WTC11 (cell line): ENCODE data around the gene FAR2. TPM values are rescaled to one million over a fixed set of nuclear protein-coding genes. Genes with fewer than 3 reads are reported as not detected.

Source experiments
- ATAC-seq: fragments of 200-7000 bp; cut with Tn5 transposase; 2 replicates; pipeline ENCODE4 v1.10.0; 2021; ENCODE audit warnings: mild to moderate bottlenecking, moderate library complexity
- CTCF ChIA-PET: fragments of 300-600 bp; sonication (Branson Sonifier 250); formaldehyde crosslinking; loops from one replicate; lab custom pipeline; 2021; ENCODE audit warnings: antibody characterized with exemption; lab: Charles Lee
- POLR2A ChIA-PET: fragments of 350-600 bp; sonication (Branson Sonifier 250); formaldehyde crosslinking; loops from one replicate; lab custom pipeline; 2021; ENCODE audit warnings: antibody characterized with exemption; lab: Charles Lee
- DNase-seq: peaks from one replicate; pipeline ENCODE4 v3.0.0; 2021; ENCODE audit warnings: low spot score
- H3K27ac Mint-ChIP-seq: 2 replicates; pipeline ENCODE4 v1.8.0; 2021; ENCODE audit warnings: mixed read lengths
- H3K27me3 Mint-ChIP-seq: 2 replicates; pipeline ENCODE4 v1.8.0; 2021; ENCODE audit warnings: low read depth, mild to moderate bottlenecking, moderate library complexity, mixed read lengths
- H3K36me3 Mint-ChIP-seq: 2 replicates; pipeline ENCODE4 v1.8.0; 2021; ENCODE audit warnings: mixed read lengths
- H3K4me1 Mint-ChIP-seq: 2 replicates; pipeline ENCODE4 v1.8.0; 2022; ENCODE audit warnings: mixed read lengths
- H3K4me3 Mint-ChIP-seq: 2 replicates; pipeline ENCODE4 v1.8.0; 2021; ENCODE audit warnings: mild to moderate bottlenecking, moderate library complexity, mixed read lengths
- H3K9me3 Mint-ChIP-seq: 2 replicates; pipeline ENCODE4 v1.8.0; 2021; ENCODE audit warnings: mixed read lengths
- ARID4B ChIP-seq: sonication (generic); formaldehyde crosslinking; IDR thresholded peaks from 2 replicates; pipeline ENCODE4 v1.8.0; 2023; ENCODE audit warnings: missing genetic modification reagents, mild to moderate bottlenecking, borderline replicate concordance
- FOXJ3 ChIP-seq: sonication (generic); formaldehyde crosslinking; IDR thresholded peaks from 2 replicates; pipeline ENCODE4 v1.9.0; 2021; ENCODE audit warnings: missing genetic modification reagents, mild to moderate bottlenecking, borderline replicate concordance
- FOXP4 ChIP-seq: sonication (generic); formaldehyde crosslinking; IDR thresholded peaks from 2 replicates; pipeline ENCODE4 v1.8.0; 2022; ENCODE audit warnings: mild to moderate bottlenecking, missing genetic modification reagents
- GABPB1 ChIP-seq: sonication (generic); formaldehyde crosslinking; IDR thresholded peaks from 2 replicates; pipeline ENCODE4 v1.8.1; 2023; ENCODE audit warnings: mild to moderate bottlenecking, missing genetic modification reagents
- GTF2I ChIP-seq: fragments of 250-450 bp; sonication (Bioruptor Pico); conservative IDR thresholded peaks from 2 replicates; pipeline ENCODE4 v1.4.0; 2021; ENCODE audit warnings: mild to moderate bottlenecking
- IRF1 ChIP-seq: sonication (generic); formaldehyde crosslinking; IDR thresholded peaks from 2 replicates; pipeline ENCODE4 v1.8.0; 2023; ENCODE audit warnings: missing genetic modification reagents
- IRF2 ChIP-seq: sonication (generic); formaldehyde crosslinking; IDR thresholded peaks from 2 replicates; pipeline ENCODE4 v1.8.0; 2022; ENCODE audit warnings: low read depth, missing genetic modification reagents, borderline replicate concordance
- NFE2L1 ChIP-seq: sonication (generic); formaldehyde crosslinking; IDR thresholded peaks from 2 replicates; pipeline ENCODE4 v1.8.1; 2023; ENCODE audit warnings: missing genetic modification reagents
- NFYB ChIP-seq: sonication (generic); formaldehyde crosslinking; conservative IDR thresholded peaks from 2 replicates; pipeline ENCODE4 v1.8.0; 2022; ENCODE audit warnings: low read depth, missing genetic modification reagents
- NR2C2 ChIP-seq: sonication (generic); formaldehyde crosslinking; IDR thresholded peaks from 2 replicates; pipeline ENCODE4 v1.8.0; 2022; ENCODE audit warnings: mild to moderate bottlenecking, missing genetic modification reagents
- OVOL2 ChIP-seq: fragments of 250-450 bp; sonication (Bioruptor Pico); IDR thresholded peaks from 2 replicates; pipeline ENCODE4 v1.9.0; 2021; ENCODE audit warnings: mild to moderate bottlenecking, borderline replicate concordance
- RELA ChIP-seq: sonication (generic); formaldehyde crosslinking; IDR thresholded peaks from 2 replicates; pipeline ENCODE4 v1.8.1; 2022; ENCODE audit warnings: missing genetic modification reagents, mild to moderate bottlenecking, borderline replicate concordance
- SMAD3 ChIP-seq: sonication (generic); formaldehyde crosslinking; IDR thresholded peaks from 2 replicates; pipeline ENCODE4 v1.8.0; 2022; ENCODE audit warnings: missing genetic modification reagents, mild to moderate bottlenecking, borderline replicate concordance
- STAT6 ChIP-seq: sonication (generic); formaldehyde crosslinking; conservative IDR thresholded peaks from 2 replicates; pipeline ENCODE4 v1.8.1; 2023; ENCODE audit warnings: mild to moderate bottlenecking, low read depth, missing genetic modification reagents, moderate library complexity
- USF1 ChIP-seq: sonication (generic); formaldehyde crosslinking; IDR thresholded peaks from 2 replicates; pipeline ENCODE4 v1.8.0; 2022; ENCODE audit warnings: mild to moderate bottlenecking, missing genetic modification reagents
- ZBTB43 ChIP-seq: sonication (generic); formaldehyde crosslinking; IDR thresholded peaks from 2 replicates; pipeline ENCODE4 v1.8.1; 2023; ENCODE audit warnings: mild to moderate bottlenecking, missing genetic modification reagents
- ZMAT4 ChIP-seq: fragments of 250-450 bp; sonication (Bioruptor Pico); IDR thresholded peaks from 2 replicates; pipeline ENCODE4 v1.9.0; 2021; ENCODE audit warnings: mild to moderate bottlenecking
- ZNF121 ChIP-seq: sonication (generic); formaldehyde crosslinking; IDR thresholded peaks from 2 replicates; pipeline ENCODE4 v1.8.0; 2023; ENCODE audit warnings: missing genetic modification reagents
- ZNF219 ChIP-seq: sonication (generic); formaldehyde crosslinking; IDR thresholded peaks from 2 replicates; pipeline ENCODE4 v1.8.0; 2023; ENCODE audit warnings: missing genetic modification reagents, mild to moderate bottlenecking, borderline replicate concordance
- ZNF232 ChIP-seq: sonication (generic); formaldehyde crosslinking; IDR thresholded peaks from 2 replicates; pipeline ENCODE4 v1.8.0; 2022; ENCODE audit warnings: mild to moderate bottlenecking, missing genetic modification reagents
- ZNF317 ChIP-seq: sonication (generic); formaldehyde crosslinking; IDR thresholded peaks from 2 replicates; pipeline ENCODE4 v1.8.1; 2023; ENCODE audit warnings: low read depth, mild to moderate bottlenecking, moderate library complexity, missing genetic modification reagents, borderline replicate concordance
- ZNF416 ChIP-seq: fragments of 250-450 bp; sonication (Bioruptor Pico); IDR thresholded peaks from 2 replicates; pipeline ENCODE4 v1.9.0; 2021; ENCODE audit warnings: mild to moderate bottlenecking, inconsistent platforms
- ZNF671 ChIP-seq: fragments of 250-450 bp; sonication (Bioruptor Pico); IDR thresholded peaks from 2 replicates; pipeline ENCODE4 v1.8.0; 2021; ENCODE audit warnings: mild to moderate bottlenecking
- total RNA-seq: library from RNA; stranded (reverse); gene quantifications from 3 replicates; pipeline ENCODE4 v1.2.3, GENCODE V29; 2021
- TF ChIP-seq, protein P1 (sequence below): sonication (generic); formaldehyde crosslinking; IDR thresholded peaks from 2 replicates; pipeline ENCODE4 v1.8.1; 2022; ENCODE audit warnings: mild to moderate bottlenecking, missing genetic modification reagents, moderate library complexity, borderline replicate concordance

Gene FAR2
- total RNA-seq, 1 experiment from 2014 or later: 20.0 TPM

DNA sequence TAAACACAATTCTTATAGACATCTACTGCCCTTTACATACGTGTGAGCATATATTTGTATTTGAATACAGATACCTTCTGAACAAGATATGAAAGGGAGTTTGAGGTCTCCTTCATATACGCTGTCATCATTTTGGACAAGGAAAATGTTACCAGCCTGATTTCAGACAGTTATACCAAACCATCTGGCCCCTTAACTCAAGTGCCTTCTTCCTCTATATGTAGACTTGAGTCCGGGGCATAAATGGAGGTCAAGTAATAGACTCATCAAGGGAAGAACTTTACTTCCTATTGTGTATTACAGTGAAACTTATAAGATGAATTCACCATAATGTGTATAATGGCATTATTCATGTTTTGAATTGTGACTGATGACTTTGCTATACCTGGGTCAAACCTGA is 52.2 kb downstream of the FAR2 start:
- no peak overlapping the region for H3K27ac Mint-ChIP-seq
- ATAC-seq (no peak), DNase-seq (no peak)
- ChIA-PET POLR2A (no interaction called here), CTCF (no interaction called here)
- peaks cover 84% of the 10 kb centered on the region for H3K27me3 Mint-ChIP-seq
- peaks cover 27% of the 10 kb centered on the region for H3K36me3 Mint-ChIP-seq
- TF ChIP-seq ZNF416 (no peak), ZNF219 (no peak), ZNF232 (CRISPR knock-in tag) (no peak), GTF2I (CRISPR knock-in tag) (no peak), STAT6 (no peak), FOXJ3 (no peak), ZNF121 (CRISPR knock-in tag) (no peak), NFYB (CRISPR knock-in tag) (no peak), ZNF671 (CRISPR knock-in tag) (no peak), NR2C2 (CRISPR knock-in tag) (no peak), USF1 (CRISPR knock-in tag) (no peak), OVOL2 (CRISPR knock-in tag) (no peak), IRF1 (CRISPR knock-in tag) (no peak)
- TF ChIP-seq, protein P1, sequence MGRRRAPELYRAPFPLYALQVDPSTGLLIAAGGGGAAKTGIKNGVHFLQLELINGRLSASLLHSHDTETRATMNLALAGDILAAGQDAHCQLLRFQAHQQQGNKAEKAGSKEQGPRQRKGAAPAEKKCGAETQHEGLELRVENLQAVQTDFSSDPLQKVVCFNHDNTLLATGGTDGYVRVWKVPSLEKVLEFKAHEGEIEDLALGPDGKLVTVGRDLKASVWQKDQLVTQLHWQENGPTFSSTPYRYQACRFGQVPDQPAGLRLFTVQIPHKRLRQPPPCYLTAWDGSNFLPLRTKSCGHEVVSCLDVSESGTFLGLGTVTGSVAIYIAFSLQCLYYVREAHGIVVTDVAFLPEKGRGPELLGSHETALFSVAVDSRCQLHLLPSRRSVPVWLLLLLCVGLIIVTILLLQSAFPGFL (CRISPR knock-in tag): no peak
- no peak overlapping the region for H3K4me3 Mint-ChIP-seq
- peaks cover 28% of the 10 kb centered on the region for H3K9me3 Mint-ChIP-seq
- peaks cover 9% of the 10 kb centered on the region for H3K4me1 Mint-ChIP-seq

GRCh38 chr12:29201746-29202145 is 52.7 kb downstream of the FAR2 start:
- Mint-ChIP-seq H3K36me3 (peaks cover 27% of the 10 kb centered on the region), H3K27ac (no peak overlapping the region)
- no peak for TF ChIP-seq ARID4B (CRISPR knock-in tag)
- no peak for TF ChIP-seq ZMAT4 (CRISPR knock-in tag)
- no peak for TF ChIP-seq FOXP4 (CRISPR knock-in tag)
- no peak for TF ChIP-seq IRF2 (CRISPR knock-in tag)
- TF ChIP-seq ZNF317 (CRISPR knock-in tag): no peak
- TF ChIP-seq RELA: no peak
- no peak for TF ChIP-seq SMAD3 (CRISPR knock-in tag)
- TF ChIP-seq NFE2L1 (CRISPR knock-in tag): no peak
- no peak for TF ChIP-seq ZBTB43
- no peak for TF ChIP-seq GABPB1

More at GRCh38 chr12:29201746-29202145, 52.7 kb downstream of the FAR2 start:
- Mint-ChIP-seq H3K27me3 (peaks cover 80% of the 10 kb centered on the region), H3K9me3 (peaks cover 28% of the 10 kb centered on the region), H3K4me3 (no peak overlapping the region), H3K4me1 (peaks cover 13% of the 10 kb centered on the region)
- ChIA-PET CTCF (no interaction called here), POLR2A (no interaction called here)
- no peak for ATAC-seq
- no peak for DNase-seq
